Measurements from ENCODE around the gene CREBBP. TPM values are rescaled to one million over a fixed set of nuclear protein-coding genes. Genes with fewer than 3 reads are reported as not detected.
A peak's percentile ranks its signal among the peaks of the same experiment; 100 is the strongest.

Gene CREBBP
- total RNA-seq, 1 donor from 2014 or later, result 151 TPM

DNA sequence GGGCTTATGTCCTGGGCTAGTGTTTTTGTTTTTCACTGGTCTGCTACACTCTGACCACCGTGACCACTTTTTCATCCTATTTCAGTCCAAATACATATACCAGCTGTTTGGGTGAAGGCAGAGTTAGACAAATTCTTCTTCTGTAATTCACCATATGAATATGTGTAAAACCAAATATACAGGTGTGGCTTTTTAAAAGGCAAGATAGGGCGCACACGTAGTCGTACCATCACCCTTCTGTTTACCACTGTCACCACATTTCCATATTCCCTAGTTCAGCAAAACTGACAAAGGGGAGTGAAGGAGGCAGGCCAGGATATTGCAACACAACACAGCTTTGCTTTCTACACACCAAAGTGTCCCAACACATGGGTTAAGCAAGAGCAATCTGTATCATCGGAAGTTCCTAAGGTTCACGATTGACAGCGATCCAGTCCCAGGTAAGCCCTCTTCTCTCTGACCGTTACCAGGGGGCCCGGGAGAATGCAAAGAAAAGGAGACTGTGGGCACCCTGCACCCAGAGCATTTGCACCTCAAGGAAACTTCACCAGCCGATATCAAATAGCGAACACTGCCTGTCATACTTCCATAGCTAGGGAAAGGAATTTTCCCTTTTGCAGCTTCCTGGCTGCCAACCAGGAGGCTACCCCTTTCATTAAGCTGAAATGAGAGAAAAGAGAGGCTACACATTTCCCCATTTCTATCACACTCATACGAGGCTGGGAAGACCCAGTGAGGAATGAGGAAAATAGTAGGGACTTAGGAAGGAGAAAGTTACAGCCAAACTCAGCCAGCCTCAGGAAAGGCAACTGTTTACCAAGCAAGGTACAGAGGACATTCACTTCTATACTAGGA, 23.1 kb downstream of the CREBBP start:
- Mint-ChIP-seq H3K4me1 (peaks cover 43% of the 10 kb centered on the region), H3K27me3 (ENCODE audit: low read depth) (no peaks in the 10 kb centered on the region), H3K4me3 (no peak overlapping the region), H3K9me3 (no peaks in the 10 kb centered on the region), H3K27ac (peak overlapping the region; percentile 71), H3K36me3 (peaks cover 3% of the 10 kb centered on the region)
- no peak for DNase-seq (ENCODE audit: low spot score in 2 of 2, unreplicated experiment in 2 of 2)
- TF ChIP-seq, protein P1, sequence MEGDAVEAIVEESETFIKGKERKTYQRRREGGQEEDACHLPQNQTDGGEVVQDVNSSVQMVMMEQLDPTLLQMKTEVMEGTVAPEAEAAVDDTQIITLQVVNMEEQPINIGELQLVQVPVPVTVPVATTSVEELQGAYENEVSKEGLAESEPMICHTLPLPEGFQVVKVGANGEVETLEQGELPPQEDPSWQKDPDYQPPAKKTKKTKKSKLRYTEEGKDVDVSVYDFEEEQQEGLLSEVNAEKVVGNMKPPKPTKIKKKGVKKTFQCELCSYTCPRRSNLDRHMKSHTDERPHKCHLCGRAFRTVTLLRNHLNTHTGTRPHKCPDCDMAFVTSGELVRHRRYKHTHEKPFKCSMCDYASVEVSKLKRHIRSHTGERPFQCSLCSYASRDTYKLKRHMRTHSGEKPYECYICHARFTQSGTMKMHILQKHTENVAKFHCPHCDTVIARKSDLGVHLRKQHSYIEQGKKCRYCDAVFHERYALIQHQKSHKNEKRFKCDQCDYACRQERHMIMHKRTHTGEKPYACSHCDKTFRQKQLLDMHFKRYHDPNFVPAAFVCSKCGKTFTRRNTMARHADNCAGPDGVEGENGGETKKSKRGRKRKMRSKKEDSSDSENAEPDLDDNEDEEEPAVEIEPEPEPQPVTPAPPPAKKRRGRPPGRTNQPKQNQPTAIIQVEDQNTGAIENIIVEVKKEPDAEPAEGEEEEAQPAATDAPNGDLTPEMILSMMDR (IDR thresholded peaks at IDR 0.05; ENCODE audit: unreplicated experiment), result no peak

DNA sequence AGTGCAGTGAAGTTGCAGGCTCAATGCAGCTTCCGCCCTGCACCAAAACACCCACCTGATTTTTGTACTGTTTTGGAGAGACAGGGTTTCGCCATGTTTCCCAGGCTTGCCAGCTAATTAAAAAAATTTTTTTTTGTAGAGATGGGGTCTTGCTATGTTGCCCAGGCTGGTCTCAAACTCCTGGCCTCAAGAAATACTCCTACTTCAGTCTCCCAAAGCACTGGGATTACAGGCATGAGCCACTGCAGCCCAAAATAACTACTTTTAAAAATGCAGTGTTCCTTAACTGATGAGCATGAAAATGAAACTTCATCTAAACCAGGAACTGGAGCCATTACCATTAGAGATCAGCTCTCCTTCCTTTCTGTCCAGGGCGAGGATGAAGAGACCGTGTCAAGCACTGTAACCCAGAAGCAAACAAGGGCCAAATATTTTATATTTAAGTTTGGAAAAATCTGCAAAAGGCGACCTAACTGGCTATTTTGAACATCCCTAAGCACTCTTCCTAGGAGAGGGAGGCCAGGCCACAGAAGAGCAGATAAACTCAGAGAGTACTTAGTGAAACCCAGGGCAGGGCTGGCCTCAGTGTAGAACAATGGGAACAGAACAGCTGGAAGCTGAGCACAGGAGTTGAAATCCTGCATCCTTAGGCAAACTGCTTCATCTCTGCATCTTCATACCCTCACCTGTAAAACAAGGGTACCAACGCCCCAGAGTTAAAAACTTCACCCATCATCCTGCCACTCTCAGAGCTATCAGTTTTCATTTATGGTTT, 24.0 kb downstream of the CREBBP start:
- H3K27me3 Mint-ChIP-seq (ENCODE audit: low read depth), result no peaks in the 10 kb centered on the region
- DNase-seq (ENCODE audit: low spot score in 2 of 2, unreplicated experiment in 2 of 2), result no peak
- H3K9me3 Mint-ChIP-seq, result no peaks in the 10 kb centered on the region
- H3K36me3 Mint-ChIP-seq, result peaks cover 3% of the 10 kb centered on the region
- H3K27ac Mint-ChIP-seq, result peak overlapping the region; percentile 11
- H3K4me3 Mint-ChIP-seq, result no peak overlapping the region
- H3K4me1 Mint-ChIP-seq, result peaks cover 37% of the 10 kb centered on the region
- TF ChIP-seq, protein P1 (IDR thresholded peaks at IDR 0.05; ENCODE audit: unreplicated experiment), result no peak

DNA sequence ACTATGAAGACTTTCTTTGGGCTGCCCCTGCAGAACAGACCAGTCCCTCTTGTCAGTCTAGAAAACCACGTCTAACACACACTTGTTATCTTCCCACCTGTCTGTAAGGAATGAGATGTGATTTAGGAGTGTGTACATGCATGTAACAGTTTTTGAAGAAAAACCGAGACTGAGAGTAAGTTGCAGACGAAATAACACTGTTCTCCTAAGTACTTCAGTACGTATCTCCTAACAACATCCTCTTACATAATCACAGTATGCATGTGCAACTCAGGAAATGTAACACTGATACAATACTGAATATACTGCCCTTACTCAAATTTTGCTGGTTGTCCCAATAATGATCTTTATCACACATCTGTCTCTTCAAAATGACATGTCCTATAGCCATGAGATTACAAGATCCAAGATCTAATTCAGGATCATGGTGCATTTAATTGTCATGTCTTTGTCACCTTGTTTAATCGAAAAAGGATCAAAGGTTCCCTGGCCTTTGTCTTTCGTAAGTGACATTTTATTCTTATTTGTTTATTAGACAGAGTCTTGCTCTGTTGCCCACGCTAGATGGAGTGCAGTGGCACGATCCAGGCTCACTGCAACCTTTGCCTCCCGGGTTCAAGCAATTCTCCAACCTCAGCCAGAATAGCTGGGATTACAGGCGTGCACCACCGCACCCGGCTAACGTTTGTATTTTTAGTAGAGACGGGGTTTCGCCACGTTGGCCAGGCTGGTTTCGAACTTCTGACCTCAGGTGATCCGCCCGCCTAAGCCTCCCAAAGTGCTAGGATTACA, 25.6 kb downstream of the CREBBP start:
- H3K27ac Mint-ChIP-seq, result peak overlapping the region; percentile 15
- H3K27me3 Mint-ChIP-seq (ENCODE audit: low read depth), result no peaks in the 10 kb centered on the region
- TF ChIP-seq, protein P1 (IDR thresholded peaks at IDR 0.05; ENCODE audit: unreplicated experiment), result no peak
- H3K36me3 Mint-ChIP-seq, result peaks cover 6% of the 10 kb centered on the region
- no peak overlapping the region for H3K4me3 Mint-ChIP-seq
- H3K4me1 Mint-ChIP-seq, result peaks cover 37% of the 10 kb centered on the region
- DNase-seq (ENCODE audit: low spot score in 2 of 2, unreplicated experiment in 2 of 2), result no peak
- no peaks in the 10 kb centered on the region for H3K9me3 Mint-ChIP-seq

DNA sequence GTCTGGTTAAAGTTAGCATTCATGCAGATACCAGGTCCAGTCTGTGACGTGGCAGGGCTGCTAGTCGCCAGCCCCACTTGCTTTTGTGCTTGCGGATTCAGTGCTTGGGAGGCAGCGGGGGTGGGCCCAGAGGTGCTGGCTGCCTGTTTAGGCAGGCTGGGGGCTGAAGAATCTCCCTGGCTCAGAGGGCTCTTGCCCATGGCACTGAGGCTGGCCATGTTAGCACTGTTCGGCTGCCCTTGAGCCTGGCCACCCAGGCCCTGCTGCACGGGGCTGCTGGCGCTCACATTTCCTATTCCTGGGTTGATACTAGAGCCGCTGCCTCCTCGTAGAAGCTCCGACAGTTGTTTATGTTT, 30.0 kb downstream of the CREBBP start:
- Mint-ChIP-seq H3K4me3 (no peak overlapping the region), H3K9me3 (no peaks in the 10 kb centered on the region), H3K4me1 (peaks cover 24% of the 10 kb centered on the region), H3K27me3 (ENCODE audit: low read depth) (no peaks in the 10 kb centered on the region), H3K36me3 (peaks cover 16% of the 10 kb centered on the region), H3K27ac (no peak overlapping the region)
- TF ChIP-seq, protein P1 (IDR thresholded peaks at IDR 0.05; ENCODE audit: unreplicated experiment), result no peak
- no peak for DNase-seq (ENCODE audit: low spot score in 2 of 2, unreplicated experiment in 2 of 2)

DNA sequence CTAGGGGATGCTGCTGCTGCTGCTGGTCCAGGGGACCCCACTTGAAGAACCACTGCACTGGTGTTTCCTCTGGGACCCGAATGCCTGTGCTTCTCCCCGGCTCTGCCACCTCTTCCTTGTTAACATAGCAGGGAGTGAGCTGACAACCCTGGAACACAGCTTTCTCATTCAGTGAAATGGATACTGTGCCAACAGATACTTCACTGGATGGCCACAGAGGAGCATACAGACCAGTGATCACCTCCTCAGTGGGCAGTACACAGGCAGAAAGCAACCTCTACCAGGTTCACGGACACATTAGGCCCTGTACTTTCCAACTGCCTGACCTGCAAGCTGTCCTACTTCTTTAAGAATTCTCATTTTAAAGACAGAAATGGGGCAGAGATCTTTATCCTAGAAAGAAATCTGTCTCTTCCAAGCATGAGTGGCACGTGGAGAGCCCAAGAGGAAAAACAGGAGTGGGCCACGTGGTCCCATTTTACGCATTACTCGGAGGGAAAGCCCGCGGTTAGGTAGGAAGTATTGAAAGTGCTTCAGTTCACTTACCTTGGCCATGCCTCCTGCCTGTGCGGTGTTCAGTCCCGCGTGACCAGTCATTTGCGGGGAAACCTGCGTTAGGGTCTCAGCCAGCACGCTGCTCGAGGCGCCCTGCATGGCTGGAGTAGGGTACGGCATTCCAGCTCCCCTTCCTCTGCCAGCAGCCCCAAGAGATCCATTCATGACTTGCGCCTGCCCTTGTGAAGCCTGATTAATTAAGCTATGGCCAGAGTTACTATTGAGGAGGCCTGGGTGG, 30.6 kb downstream of the CREBBP start:
- Mint-ChIP-seq H3K27ac (no peak overlapping the region), H3K4me3 (no peak overlapping the region), H3K36me3 (peaks cover 18% of the 10 kb centered on the region), H3K9me3 (no peaks in the 10 kb centered on the region), H3K27me3 (ENCODE audit: low read depth) (no peaks in the 10 kb centered on the region), H3K4me1 (peaks cover 23% of the 10 kb centered on the region)
- TF ChIP-seq, protein P1 (IDR thresholded peaks at IDR 0.05; ENCODE audit: unreplicated experiment), result no peak
- DNase-seq (ENCODE audit: low spot score in 2 of 2, unreplicated experiment in 2 of 2), result no peak

All from mesothelial cell of epicardium (in vitro differentiated cells).